ENCODE measurements around the gene CAD.
"Not testable (repeated sequence)": the region's sequence is repeated elsewhere in the genome, so short reads cannot be mapped to it uniquely, and the experiment has no call there.

Gene CAD

DNA sequence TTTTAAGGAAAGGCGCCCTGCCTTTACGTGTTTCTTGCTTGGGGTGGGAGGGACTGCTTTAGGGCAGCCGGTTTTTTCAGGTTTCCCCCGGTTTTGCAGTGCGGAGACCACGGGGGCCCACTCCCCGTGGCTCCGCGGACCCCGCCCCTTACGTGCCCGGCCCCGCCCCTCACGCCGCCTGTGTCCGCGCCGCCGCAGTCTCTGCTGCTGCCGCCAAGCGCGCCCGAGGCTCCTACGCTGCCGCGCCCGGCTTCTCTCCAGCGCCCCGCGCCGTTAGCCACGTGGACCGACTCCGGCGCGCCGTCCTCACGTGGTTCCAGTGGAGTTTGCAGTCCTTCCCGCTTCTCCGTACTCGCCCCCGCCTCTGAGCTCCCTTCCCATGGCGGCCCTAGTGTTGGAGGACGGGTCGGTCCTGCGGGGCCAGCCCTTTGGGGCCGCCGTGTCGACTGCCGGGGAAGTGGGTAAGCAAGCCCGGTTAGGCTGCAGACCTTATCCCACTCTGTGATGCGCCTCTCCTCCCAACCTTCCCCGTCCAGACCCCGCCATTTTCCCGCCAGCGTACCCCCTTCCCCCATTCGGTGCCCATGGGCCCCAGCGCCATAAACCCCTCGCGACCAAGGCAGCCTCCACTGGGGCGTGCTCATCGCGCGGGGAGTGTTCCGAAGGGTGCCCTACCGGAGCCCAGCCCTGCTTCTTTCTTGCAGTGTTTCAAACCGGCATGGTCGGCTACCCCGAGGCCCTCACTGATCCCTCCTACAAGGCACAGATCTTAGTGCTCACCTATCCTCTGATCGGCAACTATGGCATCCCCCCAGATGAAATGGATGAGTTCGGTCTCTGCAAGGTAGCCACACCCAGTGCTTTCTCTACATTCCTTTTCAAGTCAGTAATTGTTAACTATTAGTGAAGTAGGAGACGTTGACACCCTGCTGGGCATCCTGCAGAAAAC, at the start of gene CAD:
TSS of gene CAD (plus strand) at position 197 of the 949 bp plus-strand sequence. CDS start at position 380, 183 bp downstream.
- peak; percentile 83 to 88 for DNase-seq

DNA sequence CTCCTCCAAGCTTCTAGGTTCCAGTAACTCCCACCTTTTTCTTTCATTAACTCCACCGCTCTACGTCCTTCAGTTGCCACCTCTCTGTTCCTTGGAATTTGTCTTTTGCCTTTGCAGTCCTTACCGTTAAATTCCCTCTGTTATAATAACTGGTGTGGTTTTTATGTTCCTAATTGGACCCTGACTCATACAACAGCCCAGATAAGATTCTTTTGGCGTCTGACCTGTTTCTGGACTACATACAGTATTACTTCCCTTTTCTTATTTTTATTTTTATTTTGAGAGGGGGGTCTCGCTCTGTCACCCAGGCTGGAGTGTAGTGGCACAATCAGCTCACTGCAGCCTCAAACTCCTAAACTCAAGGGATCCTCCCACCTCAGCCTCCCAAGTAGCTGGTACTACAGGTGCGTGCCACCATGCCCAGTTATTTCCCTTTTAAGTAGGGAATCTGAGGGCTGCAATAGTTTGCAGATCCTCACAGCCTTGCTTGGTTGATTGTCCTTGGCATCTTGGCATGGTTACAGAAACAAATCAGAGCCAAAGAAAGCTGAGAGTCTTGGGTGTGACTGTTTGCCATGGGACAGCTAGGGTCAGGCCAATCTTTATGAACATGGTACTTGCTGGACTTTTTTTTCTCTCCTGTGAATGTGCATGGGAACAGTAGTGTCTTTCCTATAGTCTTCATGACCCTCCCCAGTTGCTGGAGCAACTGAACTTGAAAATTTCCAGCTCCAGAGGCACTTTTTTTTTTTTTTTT, 46.4 kb upstream of the CAD start:
- no peak for DNase-seq

DNA sequence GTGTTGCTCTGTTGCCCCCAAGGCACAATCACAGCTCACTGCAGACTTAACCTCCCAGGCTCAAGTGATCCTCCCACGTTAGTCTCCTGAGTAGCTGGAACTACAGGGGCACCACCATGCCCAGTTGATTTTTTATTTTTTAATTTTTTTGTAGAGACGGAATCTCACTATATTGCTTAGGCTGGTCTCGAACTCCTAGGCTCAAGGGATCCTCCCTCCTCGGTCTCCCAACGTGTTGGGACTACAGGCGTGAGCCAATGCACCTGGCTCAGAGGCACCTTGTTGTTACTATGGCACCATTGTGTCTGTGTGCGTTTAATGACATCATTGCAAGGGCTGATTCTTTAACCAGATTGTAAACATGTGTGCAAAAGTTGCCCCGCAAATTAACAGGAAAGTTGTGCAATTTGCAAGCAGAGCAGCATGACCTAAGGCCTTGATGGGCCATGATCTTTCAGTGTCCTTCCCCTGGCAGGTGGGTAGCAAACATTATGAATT, 45.8 kb upstream of the CAD start:
- no peak for DNase-seq

DNA sequence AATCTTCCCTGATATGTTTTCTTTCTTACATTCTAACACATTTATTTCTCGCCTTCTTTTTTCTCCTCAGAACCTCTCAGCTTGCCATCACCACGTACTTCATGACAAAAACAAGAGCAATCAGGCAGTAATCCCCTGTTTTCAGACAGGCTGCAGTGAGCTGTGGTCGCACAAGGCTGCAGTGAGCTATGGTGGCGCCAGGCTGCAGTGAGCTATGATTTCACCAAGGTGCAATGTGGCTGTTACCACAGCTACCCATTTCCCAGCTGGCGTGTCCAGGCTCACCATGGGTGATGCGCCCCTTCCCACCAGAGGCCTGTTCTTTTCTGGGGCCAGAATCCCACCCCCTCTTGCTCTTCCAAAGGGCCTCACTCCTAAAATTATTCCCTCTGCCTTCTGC, 42.5 kb upstream of the CAD start:
- no peak for DNase-seq

DNA sequence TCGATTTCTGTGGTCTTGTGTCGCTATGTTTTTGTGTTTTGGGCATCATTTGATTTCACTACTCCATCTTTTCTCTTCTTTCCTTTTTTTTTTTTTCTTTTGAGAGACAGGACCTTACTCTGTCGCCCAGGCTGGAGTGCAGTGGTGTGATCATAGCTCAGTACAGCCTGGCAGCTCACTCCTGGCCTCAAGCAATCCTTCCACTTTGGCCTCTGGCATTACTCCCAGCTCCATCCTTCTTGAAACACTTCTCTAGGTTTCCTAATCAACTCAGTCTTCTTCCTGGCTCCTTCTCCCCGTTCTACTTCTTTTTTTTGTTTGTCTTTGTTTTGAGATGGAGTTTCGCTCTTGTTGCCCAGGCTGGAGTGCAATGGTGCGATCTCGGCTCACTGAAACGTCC, 41.8 kb upstream of the CAD start:
- DNase-seq, result no peak

DNA sequence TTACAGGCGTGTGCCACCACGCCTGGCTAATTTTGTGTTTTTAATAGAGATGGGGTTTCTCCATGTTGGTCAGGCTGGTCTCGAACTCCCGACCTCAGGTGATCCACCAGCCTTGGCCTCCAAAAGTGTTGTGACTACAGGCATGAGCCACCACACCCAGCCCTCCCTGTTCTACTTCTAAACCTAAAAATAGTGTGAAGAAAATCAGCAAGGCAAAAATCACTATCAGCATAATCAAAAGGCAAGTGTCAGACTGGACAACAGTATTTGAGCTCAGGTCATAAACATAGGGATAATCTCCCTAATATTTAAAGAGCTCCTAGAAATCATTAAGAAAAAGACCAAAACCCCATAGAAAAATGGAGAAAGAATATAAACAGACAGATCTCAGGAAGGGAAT, 41.4 kb upstream of the CAD start:
- DNase-seq, result not testable (repeated sequence)

DNA sequence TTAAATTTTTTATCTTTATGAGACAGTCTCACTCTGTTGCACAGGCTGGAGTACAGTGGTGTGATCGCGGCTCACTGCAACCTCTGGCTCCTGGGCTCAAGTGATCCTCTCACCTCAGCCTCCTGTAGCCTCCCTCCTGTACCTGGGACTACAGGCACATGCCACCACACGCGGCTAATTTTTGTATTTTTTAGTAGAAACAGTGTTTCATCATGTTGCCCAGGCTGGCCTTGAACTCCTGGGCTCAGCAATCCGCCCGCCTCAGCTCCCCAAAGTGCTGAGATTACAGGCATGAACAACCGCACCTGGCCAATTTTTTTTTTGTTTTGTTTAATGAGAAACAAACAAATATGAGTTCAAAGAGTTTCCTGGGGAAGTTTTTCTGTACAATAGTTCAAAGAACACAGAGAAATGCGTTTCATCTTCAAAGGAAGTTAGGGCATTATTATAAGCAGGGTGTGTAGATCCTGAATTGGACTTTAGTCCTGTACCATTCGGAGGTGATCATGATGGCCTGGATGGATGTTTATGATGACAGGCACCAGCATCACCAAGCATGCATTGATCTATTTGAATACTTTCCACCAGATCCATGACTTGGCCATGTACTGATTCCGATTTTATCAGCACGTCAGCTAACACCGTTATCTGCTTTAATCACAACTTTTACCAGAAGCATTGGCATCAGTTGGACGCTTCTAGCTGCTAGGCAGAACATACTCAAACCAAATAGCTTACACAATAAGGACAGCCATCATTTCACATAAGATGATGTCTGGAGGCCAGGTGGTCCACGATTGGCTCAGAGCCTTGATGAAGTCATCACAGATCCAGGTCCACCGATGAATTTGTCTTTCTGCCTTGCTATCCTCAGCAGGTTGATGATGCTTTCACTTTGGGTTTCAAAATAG, 39.5 kb upstream of the CAD start:
- no peak for DNase-seq

DNA sequence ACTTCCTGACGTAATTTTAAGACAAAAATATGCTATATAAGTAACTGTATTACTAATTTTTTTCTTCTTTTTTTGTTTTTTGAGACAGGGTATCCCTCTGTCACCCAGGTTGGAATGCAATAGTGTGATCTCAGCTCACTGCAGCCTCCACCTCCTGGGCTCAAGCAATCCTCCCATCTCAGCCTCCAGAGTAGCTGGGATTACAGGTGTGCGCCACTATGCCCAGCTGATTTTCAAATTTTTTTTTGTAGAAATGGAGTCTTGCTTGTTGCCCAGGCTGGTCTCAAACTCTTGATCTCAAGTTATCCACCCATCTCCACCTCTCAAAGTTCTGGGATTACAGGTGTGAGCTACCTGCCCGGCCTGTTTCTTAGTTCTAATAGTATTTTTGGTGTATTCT, 38.7 kb upstream of the CAD start:
- DNase-seq, result no peak

DNA sequence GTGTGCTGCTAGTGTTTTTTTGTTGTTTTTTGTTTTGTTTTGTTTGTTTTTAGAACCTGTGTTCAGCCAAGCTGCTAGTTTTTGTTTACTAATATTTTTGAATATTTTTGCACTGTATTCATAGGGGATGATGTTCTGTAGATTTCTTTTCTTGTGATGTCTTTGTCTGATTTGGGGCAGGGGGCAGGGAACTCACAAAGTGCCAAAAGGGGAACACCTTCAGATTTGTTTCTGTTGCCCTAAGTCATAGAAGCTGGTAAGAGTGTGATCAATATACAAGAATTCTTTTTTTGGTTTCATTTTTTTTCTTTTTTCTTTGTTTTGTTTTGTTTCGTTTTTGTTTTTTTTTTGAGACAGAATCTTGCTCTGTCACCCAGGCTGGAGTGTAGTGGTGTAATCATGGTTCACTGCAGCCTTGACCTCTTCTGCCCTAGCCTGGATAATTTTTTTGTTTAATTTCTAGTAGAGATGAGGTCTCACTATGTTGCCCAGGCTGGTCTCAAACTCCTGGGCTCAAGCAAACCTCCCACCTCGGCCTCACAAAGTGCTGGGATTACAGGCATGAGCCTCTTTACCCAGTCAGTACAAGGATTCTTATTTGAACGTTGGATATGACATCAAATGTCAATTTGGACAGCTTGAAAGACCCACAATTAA, 37.7 kb upstream of the CAD start:
- DNase-seq, result no peak

DNA sequence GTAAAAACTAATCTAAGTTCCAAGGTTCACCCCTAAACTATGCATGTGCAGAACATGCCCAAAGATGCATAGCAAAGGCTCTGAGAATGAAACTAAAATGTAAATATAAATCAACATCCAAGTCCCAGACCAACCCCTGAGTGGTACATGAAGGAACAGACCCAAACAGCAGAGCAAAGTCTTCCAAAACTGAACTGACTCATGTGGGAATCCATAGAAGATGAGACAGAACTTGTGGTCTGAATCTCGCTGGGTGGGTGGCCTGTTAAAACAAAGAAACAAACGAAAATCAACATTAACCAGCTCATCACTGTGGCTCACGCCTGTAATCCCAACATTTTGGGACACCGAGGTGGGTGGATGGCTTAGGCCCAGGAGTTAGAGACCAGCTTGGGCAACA, 34.8 kb upstream of the CAD start:
- no peak for DNase-seq

DNA sequence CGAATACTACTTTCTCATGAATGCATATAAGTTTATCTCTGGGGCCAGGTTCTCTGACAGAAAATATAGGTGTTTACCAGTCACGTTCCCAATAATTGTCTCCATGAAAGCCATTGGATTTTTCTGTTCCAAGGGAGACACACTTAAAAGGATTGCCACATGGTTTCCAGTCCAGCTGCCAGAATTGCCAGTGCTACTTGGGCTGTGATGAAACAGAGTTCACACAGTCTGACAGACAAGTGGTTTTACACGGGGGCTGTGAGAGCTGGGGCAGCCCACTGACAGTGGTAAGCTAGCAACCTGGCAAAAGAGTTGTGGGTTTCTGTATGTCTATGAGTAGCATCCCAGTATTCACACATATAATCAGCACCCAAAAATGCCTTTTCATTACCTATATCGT, 33.1 kb upstream of the CAD start:
- no peak for DNase-seq

DNA sequence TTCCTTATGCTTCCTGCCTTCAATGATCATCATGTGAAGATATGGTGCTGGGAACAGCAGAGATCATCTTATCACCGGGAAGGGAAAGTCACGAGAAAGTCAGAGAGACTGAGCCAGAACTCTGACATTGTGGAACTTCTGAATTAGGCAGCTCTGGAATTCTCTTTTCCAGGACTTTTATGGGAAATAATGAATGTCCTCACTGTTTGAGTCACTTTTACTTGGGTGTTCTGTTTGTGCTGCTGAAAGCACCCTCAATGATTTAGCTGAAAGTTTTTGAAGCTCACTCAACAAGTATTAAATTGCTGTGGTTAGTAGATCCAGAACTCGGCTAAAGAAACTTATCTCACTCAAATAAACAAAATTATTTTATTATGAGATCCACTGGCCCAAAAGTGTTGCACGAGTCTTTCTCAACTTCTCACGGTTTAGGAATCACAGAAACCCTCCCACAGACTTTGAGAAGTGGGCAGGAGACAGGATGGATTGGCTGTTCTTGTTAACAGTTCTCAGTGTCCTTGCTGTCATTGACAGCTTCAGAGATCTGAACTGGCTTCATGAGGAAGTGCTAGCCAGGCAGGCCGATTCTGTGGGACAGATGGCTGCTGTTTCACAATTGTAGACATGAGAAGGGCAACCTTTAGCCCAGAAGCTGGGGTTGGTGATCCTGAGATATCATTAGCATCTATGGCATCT, 31.7 kb upstream of the CAD start:
- DNase-seq, result no peak

DNA sequence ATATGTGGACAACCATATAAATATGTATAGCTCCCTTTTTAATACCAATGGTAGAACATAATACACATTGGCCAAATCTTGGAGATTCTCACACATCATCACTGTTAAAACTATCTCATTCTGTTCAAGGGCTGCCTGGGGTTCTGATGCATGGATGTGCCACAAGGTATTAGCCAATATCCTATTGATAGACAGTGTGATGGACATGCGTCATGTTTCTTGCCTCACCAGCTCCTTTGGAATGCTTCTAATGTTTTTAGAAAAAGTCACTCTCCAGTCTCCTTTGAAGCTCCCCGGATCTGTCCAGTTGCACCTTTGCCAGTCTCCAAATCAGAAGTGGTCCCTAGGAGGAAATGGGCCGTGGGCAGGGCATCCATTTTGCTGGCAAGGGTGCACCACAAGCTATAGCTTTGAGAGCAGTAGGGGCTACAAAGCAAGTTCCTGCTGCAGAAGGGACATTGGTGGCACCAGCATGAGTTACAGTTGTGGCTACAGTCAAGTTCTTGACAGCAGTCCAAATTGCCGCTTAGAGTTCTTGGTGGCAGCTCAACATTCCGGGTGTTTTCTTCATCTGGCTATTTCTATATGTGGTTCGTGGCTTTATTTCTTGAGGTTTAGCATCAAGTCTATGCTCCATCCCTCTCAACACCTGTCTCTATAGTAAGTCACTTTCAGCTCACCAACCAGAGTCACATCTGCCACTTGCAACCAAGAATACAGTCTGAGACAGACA, 30.4 kb upstream of the CAD start:
- DNase-seq, result no peak

DNA sequence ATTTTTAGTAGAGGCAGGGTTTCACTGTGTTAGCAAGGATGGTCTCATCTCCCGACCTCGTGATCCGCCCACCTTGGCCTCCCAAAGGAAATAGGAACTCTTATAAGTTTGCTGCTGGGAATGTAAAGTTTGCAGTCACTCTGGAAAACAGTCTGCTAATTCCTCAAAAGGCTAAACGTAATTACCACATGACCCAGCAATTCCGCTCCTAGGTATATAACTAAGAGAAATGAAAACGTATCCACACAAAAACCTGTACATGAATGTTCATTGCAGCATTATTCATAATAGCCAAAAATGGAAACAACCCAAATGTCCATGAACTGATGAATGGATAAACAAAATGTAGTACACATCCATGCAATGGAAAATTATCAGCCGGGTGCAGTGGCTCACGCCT, 27.2 kb upstream of the CAD start:
- DNase-seq, result no peak

DNA sequence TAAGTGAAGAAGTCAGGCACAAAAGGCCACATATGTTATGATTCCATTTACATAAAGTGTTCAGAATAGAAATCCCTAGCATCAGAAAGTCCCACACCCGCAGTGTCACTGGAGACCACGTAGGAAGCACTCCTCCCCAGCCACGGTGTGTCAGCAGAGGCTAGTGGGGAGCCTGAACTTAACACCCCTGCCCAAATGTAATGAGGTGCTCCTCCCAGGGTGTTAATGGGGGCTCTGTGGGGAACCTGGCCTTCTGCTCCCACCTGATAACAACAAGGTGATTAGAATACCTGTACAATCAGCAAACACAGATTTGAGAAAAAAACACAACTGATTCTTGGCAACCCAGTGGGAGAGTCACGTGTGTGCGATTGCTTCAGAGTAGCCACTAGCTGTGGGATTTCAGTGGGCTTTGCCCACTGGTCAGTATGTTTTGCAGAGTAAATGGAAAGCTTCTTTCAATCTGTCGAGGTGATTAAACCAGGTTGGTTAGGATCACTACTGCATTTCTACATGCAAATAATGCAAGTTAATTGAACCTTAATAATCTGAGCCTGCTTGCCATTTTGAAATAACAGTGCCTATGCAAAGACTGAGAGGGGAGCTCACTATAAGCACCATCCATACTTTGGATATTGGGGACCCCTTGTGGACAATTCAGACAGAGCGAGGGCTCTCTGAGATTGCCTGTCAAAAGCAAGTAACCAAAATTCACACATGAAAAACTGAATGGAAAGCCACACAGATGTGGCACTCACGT, 25.9 kb upstream of the CAD start:
- peak; percentile 50 to 66 for DNase-seq

DNA sequence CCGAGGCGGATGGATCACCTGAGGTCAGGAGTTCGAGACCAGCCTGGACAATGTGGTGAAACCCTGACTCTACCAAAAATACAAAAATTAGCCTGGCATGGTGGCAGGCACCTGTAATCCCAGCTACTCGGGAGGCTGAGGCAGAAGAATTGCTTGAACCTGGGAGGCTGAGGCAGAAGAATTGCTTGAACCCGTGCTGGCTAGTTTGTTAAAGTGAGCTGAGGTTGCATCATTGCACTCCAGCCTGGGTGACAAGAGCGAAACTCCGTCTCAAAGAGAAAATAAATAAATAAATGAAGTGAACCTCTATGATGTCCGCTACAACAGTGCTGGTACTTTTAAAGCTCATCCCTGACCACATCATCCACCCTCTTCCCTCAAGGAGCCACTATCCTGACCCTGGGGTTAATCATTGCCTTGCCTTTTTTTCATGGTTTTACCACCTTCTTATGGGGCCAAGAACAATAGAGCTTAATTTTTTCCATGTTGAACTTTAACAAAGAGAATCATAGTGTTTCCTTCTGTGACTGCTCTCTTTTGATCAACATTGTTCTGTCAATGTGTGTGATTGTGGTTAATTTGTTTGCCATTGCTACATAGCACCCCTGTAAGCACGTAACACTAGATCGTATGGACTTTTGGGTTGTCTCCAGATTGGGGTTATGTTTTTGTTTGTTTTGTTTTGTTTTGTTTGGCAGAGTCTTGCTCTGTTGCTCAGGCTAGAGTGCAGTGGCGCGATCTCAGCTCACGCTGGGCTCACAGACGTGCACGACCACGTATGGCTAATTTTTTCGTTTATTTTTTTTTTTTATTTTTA, 22.4 kb upstream of the CAD start:
- DNase-seq, result no peak

DNA sequence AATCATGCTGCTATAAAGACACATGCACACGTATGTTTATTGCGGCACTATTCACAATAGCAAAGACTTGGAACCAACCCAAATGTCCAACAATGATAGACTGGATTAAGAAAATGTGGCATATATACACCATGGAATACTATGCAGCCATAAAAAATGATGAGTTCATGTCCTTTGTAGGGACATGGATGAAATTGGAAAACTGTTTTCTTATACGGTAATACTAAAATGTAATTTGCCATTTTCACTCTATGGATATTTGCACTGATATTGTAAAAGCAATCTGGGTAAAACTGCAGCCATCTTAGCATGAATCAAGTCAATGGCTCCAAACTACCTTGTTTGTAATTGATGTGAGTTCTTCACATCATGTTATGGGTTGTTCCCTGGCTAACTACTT, 21.4 kb upstream of the CAD start:
- not testable (repeated sequence) for DNase-seq

DNA sequence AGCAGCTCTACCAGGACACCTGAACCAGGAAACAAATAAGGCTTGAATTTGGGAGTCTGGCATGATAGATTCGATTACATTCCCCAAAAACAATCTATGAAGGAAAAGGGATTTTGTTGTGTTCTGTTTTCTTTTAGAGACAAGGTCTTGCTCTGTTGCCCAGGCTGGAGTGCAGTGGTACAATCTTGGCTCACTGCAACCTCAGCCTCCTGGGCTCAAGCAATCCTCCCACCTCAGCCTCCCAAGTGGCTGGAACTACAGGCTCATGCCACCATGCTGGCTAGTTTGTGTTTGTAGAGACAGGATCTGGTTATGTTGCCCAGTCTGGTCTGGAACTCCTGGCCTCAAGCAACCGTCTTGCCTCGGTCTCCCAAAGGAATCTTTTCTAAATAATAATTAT, 19.1 kb upstream of the CAD start:
- DNase-seq, result not testable (repeated sequence)

DNA sequence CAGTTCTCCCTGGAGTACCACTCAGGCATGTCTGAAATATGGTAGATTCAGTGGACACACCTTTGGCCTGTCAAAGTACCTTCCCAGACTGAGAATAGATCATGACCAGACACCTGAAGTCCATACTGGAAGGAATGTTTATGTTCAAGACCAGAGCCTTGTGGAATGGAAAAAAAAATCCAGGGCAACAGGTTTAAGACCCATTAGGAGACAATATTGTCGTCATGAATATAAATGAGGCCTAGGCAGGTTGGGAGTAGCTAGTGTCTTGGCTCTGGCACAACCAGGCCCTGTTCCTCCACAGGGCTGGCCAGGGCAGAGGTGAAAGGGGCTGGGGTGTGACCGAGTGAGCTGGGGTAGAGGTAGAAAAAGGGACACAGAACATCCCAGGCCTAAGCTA, 18.5 kb upstream of the CAD start:
- no peak for DNase-seq
